ENCODE measurements around the gene GOT2. TPM values are rescaled to one million over a fixed set of nuclear protein-coding genes. Genes with fewer than 3 reads are reported as not detected.
"Not testable (repeated sequence)": the region's sequence is repeated elsewhere in the genome, so short reads cannot be mapped to it uniquely, and the experiment has no call there.

GOT2 gene
- polyA plus RNA-seq, 2 donors = 43.7 to 66.1 TPM

- no peaks in the 10 kb centered on the region for H3K27me3 ChIP-seq (ENCODE audit: control insufficient read depth in 1 of 2, insufficient read depth in 2 of 2, low read length in 2 of 2)
- no peaks in the 10 kb centered on the region for H3K9me3 ChIP-seq (ENCODE audit: control insufficient read depth in 2 of 2, insufficient read depth in 1 of 2, low read depth in 1 of 2, low read length in 1 of 2)
Observed at GRCh38 chr16:58741976-58742375, 7.9 kb upstream of the GOT2 start.

GRCh38 chr16:58741166-58741565 is 7.0 kb upstream of the GOT2 start:
- Histone ChIP-seq H3K27me3 (ENCODE audit: control insufficient read depth in 1 of 2, insufficient read depth in 2 of 2, low read length in 2 of 2) (no peaks in the 10 kb centered on the region), H3K4me3 (ENCODE audit: low read depth in 1 of 2, low read length in 2 of 2) (no peak overlapping the region), H3K36me3 (ENCODE audit: control insufficient read depth in 2 of 2, insufficient read depth in 2 of 2, low read length in 1 of 2) (no peaks in the 10 kb centered on the region), H3K4me1 (ENCODE audit: control insufficient read depth in 2 of 2, insufficient read depth in 2 of 2, low read length in 1 of 2) (no peaks in the 10 kb centered on the region), H3K9me3 (ENCODE audit: control insufficient read depth in 2 of 2, insufficient read depth in 1 of 2, low read depth in 1 of 2, low read length in 1 of 2) (no peaks in the 10 kb centered on the region), H3K27ac (ENCODE audit: low read depth in 2 of 2, low read length in 1 of 2) (no peak overlapping the region)
- WGBS, 2 donors = 81 to 84% methylated on average over 3 of the region's 3 CpGs

More at GRCh38 chr16:58741976-58742375, 7.9 kb upstream of the GOT2 start:
- no peaks in the 10 kb centered on the region for H3K4me1 ChIP-seq (ENCODE audit: control insufficient read depth in 2 of 2, insufficient read depth in 2 of 2, low read length in 1 of 2)
- no peak overlapping the region for H3K4me3 ChIP-seq (ENCODE audit: low read depth in 1 of 2, low read length in 2 of 2)
- no peaks in the 10 kb centered on the region for H3K36me3 ChIP-seq (ENCODE audit: control insufficient read depth in 2 of 2, insufficient read depth in 2 of 2, low read length in 1 of 2)
- no peak overlapping the region for H3K27ac ChIP-seq (ENCODE audit: low read depth in 2 of 2, low read length in 1 of 2)

GRCh38 chr16:58738672-58739296 is 4.7 kb upstream of the GOT2 start:
- Histone ChIP-seq H3K4me3 (ENCODE audit: low read depth in 1 of 2, low read length in 2 of 2) (no peak overlapping the region), H3K36me3 (ENCODE audit: control insufficient read depth in 2 of 2, insufficient read depth in 2 of 2, low read length in 1 of 2) (no peaks in the 10 kb centered on the region), H3K4me1 (ENCODE audit: control insufficient read depth in 2 of 2, insufficient read depth in 2 of 2, low read length in 1 of 2) (no peaks in the 10 kb centered on the region), H3K27me3 (ENCODE audit: control insufficient read depth in 1 of 2, insufficient read depth in 2 of 2, low read length in 2 of 2) (no peaks in the 10 kb centered on the region), H3K9me3 (ENCODE audit: control insufficient read depth in 2 of 2, insufficient read depth in 1 of 2, low read depth in 1 of 2, low read length in 1 of 2) (no peaks in the 10 kb centered on the region), H3K27ac (ENCODE audit: low read depth in 2 of 2, low read length in 1 of 2) (no peak overlapping the region)
- WGBS, 2 donors = 87 to 89% methylated on average over 5 of the region's 5 CpGs

- not testable (repeated sequence) for H3K4me1 ChIP-seq (ENCODE audit: control insufficient read depth in 2 of 2, insufficient read depth in 2 of 2, low read length in 1 of 2); H3K27me3 ChIP-seq (ENCODE audit: control insufficient read depth in 1 of 2, insufficient read depth in 2 of 2, low read length in 2 of 2); H3K9me3 ChIP-seq (ENCODE audit: control insufficient read depth in 2 of 2, insufficient read depth in 1 of 2, low read depth in 1 of 2, low read length in 1 of 2); H3K4me3 ChIP-seq (ENCODE audit: low read depth in 1 of 2, low read length in 2 of 2); H3K27ac ChIP-seq (ENCODE audit: low read depth in 2 of 2, low read length in 1 of 2); H3K36me3 ChIP-seq (ENCODE audit: control insufficient read depth in 2 of 2, insufficient read depth in 2 of 2, low read length in 1 of 2)
- 69 to 73% methylated on average over 3 of the region's 3 CpGs for WGBS, 2 donors
Observed at GRCh38 chr16:58736341-58736740, 2.2 kb upstream of the GOT2 start.

- WGBS, 2 donors = 25 to 31% methylated on average over 8 of the region's 8 CpGs
- no peaks in the 10 kb centered on the region for H3K9me3 ChIP-seq (ENCODE audit: control insufficient read depth in 2 of 2, insufficient read depth in 1 of 2, low read depth in 1 of 2, low read length in 1 of 2)
- H3K4me1 ChIP-seq (ENCODE audit: control insufficient read depth in 2 of 2, insufficient read depth in 2 of 2, low read length in 1 of 2) = peaks cover 0 to 2% of the 10 kb centered on the region in 2 donors
- peak overlapping the region; percentile 84 to 98 for H3K4me3 ChIP-seq (ENCODE audit: low read depth in 1 of 2, low read length in 2 of 2)
- H3K27me3 ChIP-seq (ENCODE audit: control insufficient read depth in 1 of 2, insufficient read depth in 2 of 2, low read length in 2 of 2) = no peaks in the 10 kb centered on the region
- peak overlapping the region; percentile 82 to 87 for H3K27ac ChIP-seq (ENCODE audit: low read depth in 2 of 2, low read length in 1 of 2)
- H3K36me3 ChIP-seq (ENCODE audit: control insufficient read depth in 2 of 2, insufficient read depth in 2 of 2, low read length in 1 of 2) = no peaks in the 10 kb centered on the region
Observed at GRCh38 chr16:58734459-58734787, 307 bp upstream of the GOT2 start.

GRCh38 chr16:58733248-58733670 is 857 bp downstream of the GOT2 start:
- H3K27ac ChIP-seq (ENCODE audit: low read depth in 2 of 2, low read length in 1 of 2) = peak overlapping the region; percentile 82 to 87
- peak overlapping the region; percentile 84 to 98 for H3K4me3 ChIP-seq (ENCODE audit: low read depth in 1 of 2, low read length in 2 of 2)
- WGBS, 2 donors = 1 to 2% methylated on average over 23 of the region's 23 CpGs
- H3K9me3 ChIP-seq (ENCODE audit: control insufficient read depth in 2 of 2, insufficient read depth in 1 of 2, low read depth in 1 of 2, low read length in 1 of 2) = no peaks in the 10 kb centered on the region
- H3K4me1 ChIP-seq (ENCODE audit: control insufficient read depth in 2 of 2, insufficient read depth in 2 of 2, low read length in 1 of 2) = peaks cover 0 to 2% of the 10 kb centered on the region in 2 donors
- no peaks in the 10 kb centered on the region for H3K36me3 ChIP-seq (ENCODE audit: control insufficient read depth in 2 of 2, insufficient read depth in 2 of 2, low read length in 1 of 2)
- no peaks in the 10 kb centered on the region for H3K27me3 ChIP-seq (ENCODE audit: control insufficient read depth in 1 of 2, insufficient read depth in 2 of 2, low read length in 2 of 2)

GRCh38 chr16:58732545-58733247 is 1.4 kb downstream of the GOT2 start:
- H3K4me1 ChIP-seq (ENCODE audit: control insufficient read depth in 2 of 2, insufficient read depth in 2 of 2, low read length in 1 of 2) = peaks cover 0 to 2% of the 10 kb centered on the region in 2 donors
- WGBS, 2 donors = 28% methylated on average over 9 of the region's 9 CpGs
- H3K36me3 ChIP-seq (ENCODE audit: control insufficient read depth in 2 of 2, insufficient read depth in 2 of 2, low read length in 1 of 2) = no peaks in the 10 kb centered on the region
- H3K9me3 ChIP-seq (ENCODE audit: control insufficient read depth in 2 of 2, insufficient read depth in 1 of 2, low read depth in 1 of 2, low read length in 1 of 2) = no peaks in the 10 kb centered on the region
- no peaks in the 10 kb centered on the region for H3K27me3 ChIP-seq (ENCODE audit: control insufficient read depth in 1 of 2, insufficient read depth in 2 of 2, low read length in 2 of 2)
- H3K4me3 ChIP-seq (ENCODE audit: low read depth in 1 of 2, low read length in 2 of 2) = peak overlapping the region; percentile 84 to 98
- peak overlapping the region; percentile 82 to 87 for H3K27ac ChIP-seq (ENCODE audit: low read depth in 2 of 2, low read length in 1 of 2)

- 95% methylated on average over 11 of the region's 11 CpGs for WGBS, 2 donors
- no peaks in the 10 kb centered on the region for H3K9me3 ChIP-seq (ENCODE audit: control insufficient read depth in 2 of 2, insufficient read depth in 1 of 2, low read depth in 1 of 2, low read length in 1 of 2)
- H3K36me3 ChIP-seq (ENCODE audit: control insufficient read depth in 2 of 2, insufficient read depth in 2 of 2, low read length in 1 of 2) = no peaks in the 10 kb centered on the region
- H3K27me3 ChIP-seq (ENCODE audit: control insufficient read depth in 1 of 2, insufficient read depth in 2 of 2, low read length in 2 of 2) = no peaks in the 10 kb centered on the region
- H3K27ac ChIP-seq (ENCODE audit: low read depth in 2 of 2, low read length in 1 of 2) = no peak overlapping the region
- no peak overlapping the region for H3K4me3 ChIP-seq (ENCODE audit: low read depth in 1 of 2, low read length in 2 of 2)
- H3K4me1 ChIP-seq (ENCODE audit: control insufficient read depth in 2 of 2, insufficient read depth in 2 of 2, low read length in 1 of 2) = peaks cover 0 to 2% of the 10 kb centered on the region in 2 donors
Observed at GRCh38 chr16:58730724-58731370, 3.3 kb downstream of the GOT2 start.

GRCh38 chr16:58727796-58728568 is 6.1 kb downstream of the GOT2 start:
- Histone ChIP-seq H3K4me1 (ENCODE audit: control insufficient read depth in 2 of 2, insufficient read depth in 2 of 2, low read length in 1 of 2) (peaks cover 0 to 2% of the 10 kb centered on the region in 2 donors), H3K27me3 (ENCODE audit: control insufficient read depth in 1 of 2, insufficient read depth in 2 of 2, low read length in 2 of 2) (no peaks in the 10 kb centered on the region), H3K27ac (ENCODE audit: low read depth in 2 of 2, low read length in 1 of 2) (no peak overlapping the region), H3K36me3 (ENCODE audit: control insufficient read depth in 2 of 2, insufficient read depth in 2 of 2, low read length in 1 of 2) (no peaks in the 10 kb centered on the region), H3K4me3 (ENCODE audit: low read depth in 1 of 2, low read length in 2 of 2) (no peak overlapping the region), H3K9me3 (ENCODE audit: control insufficient read depth in 2 of 2, insufficient read depth in 1 of 2, low read depth in 1 of 2, low read length in 1 of 2) (no peaks in the 10 kb centered on the region)
- 83 to 90% methylated on average over 9 of the region's 9 CpGs for WGBS, 2 donors
